HTERT RPE-1 (cell line): ENCODE measurements around the gene SIAH1.
"Not testable (repeated sequence)": the region's sequence is repeated elsewhere in the genome, so short reads cannot be mapped to it uniquely, and the experiment has no call there.

Experiments
- in situ Hi-C: fragments of 300-500 bp; cut with MboI; formaldehyde crosslinking; loops from 4 replicates; pipeline ENCODE4 v1.14.3; 2020; ENCODE audit warnings: low sequenced_read_pairs

SIAH1 gene

DNA sequence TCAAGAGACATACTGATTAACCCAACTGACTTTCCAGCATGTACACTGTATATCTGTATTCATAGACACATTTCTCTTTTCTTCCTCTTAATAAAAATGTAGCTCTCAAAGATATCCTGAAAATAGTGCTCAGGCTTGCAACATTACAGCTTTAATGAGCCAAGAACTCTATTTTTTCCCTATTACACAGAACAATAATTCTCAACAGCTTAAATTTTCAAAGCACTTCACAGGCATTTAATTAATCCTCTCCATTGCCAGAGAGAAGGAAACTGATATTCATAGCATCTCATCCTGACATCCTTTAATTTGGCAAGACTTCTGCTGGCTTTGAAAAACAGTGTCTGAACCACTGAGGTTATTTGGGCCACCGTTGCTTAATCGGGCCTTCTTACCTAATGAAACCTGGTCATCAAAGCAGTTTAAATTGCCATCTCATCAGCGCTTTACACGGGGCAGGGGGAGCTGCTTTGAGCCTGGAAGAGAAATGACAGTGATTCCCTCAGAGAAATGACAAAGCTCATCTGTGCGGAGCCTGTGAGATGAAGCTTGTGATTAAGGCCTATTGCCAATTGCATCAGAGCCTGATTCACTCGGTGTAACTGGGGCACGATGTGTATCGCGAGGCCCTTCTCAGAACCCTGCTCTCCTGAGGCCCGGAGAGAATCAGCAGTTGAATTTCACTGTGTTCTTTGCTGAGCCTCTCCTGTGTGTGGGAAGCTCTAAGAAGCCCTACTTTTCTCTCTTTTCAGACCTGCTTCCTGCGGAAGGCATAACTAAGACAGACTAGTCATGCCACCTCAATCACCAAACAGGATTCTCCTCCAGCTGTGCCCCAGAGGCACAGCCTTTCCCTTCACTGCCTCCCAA is 8.5 kb upstream of the SIAH1 start:
- in situ Hi-C loops: no loop called here

DNA sequence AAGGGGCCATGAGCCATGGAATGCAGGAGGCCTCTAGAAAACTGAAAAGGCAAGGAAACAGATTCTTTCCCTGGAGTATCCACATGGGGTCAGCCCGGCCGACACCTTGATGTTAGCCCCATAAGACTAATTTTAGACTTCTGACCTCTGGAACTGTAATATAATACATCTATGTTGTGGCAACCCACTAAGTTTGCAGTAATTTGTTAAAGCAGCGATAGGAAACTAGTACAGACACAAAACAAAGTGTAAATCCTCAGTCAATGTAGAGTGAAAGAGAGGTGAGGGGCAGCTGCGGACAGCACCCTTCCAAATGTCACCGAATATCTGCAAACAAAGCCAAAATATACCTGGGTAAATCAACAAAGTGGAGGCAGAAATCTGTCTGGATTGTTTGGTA is 7.2 kb upstream of the SIAH1 start:
- in situ Hi-C loops: no loop called here

DNA sequence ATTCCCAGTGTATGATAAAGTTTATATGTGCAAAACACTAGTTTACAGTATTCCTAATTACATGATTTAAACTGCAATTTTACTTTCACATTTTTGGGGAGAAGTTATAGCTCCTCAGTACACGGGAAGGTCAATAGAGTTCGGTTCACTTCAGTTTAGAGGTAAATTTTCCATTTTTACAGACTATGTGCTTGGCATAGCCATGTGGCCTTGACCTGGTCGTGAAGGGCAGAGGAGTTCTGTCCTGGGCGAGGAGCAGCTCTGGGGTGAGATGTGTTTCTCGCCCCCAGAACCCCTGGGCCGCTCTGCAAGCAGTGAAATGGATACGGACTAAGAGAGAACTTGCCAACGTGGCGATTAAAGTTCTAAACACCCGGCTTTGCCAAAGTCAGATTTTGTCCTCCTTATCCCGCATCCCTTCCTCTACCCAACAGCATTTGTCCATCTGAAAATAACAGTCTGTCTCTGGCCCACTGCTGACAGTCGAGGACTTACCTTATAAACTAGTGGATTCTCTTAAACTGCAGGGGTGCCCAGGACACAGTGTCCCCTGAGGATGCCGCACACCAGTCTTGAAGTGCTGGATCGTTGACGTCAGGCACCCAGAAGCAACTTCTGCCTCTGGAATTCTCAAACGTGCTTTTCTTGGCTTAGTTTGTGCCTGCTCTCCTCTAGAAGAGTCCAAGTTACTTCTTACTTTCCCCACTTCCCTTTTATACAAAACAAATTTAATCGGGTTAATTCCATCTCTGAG is 1.5 kb upstream of the SIAH1 start:
- in situ Hi-C loops: no loop called here

DNA sequence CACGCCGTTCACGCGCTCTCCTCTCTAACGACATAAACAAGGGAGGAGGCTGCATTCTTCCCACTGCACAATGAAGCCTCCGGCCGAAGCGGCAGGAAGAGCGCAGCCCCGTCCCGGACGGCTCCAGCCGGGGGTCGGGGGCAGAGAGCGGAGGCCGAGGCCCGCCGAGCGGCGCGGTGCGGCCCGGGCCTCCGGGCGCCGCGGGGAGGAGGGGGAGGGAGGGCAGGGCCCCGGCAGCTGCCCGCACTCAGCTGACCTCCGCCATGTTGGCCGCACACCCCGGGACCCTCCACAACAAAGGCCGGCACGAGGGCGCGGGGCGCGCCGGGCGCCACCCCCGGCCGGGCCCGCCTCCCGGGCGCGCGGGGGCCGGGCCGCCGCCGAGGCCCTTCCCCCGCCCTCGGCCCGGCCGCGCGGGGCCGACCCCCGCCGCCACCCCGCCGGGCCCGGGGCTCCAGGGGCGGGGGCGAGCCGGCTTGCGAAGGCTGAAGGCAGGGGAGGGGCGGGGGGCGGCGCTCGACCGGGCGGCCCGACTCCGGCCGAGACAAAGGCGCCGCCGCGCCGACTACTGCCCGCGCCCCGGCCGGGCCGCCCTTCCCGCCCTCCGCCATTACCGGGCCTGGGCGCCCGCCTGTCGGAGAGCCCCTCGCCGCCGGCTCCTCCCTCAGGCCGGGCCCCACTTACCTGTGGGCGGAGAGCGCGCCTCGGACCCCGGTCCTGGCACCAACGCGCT is 527 bp downstream of the SIAH1 start:
- in situ Hi-C loops: no loop called here

DNA sequence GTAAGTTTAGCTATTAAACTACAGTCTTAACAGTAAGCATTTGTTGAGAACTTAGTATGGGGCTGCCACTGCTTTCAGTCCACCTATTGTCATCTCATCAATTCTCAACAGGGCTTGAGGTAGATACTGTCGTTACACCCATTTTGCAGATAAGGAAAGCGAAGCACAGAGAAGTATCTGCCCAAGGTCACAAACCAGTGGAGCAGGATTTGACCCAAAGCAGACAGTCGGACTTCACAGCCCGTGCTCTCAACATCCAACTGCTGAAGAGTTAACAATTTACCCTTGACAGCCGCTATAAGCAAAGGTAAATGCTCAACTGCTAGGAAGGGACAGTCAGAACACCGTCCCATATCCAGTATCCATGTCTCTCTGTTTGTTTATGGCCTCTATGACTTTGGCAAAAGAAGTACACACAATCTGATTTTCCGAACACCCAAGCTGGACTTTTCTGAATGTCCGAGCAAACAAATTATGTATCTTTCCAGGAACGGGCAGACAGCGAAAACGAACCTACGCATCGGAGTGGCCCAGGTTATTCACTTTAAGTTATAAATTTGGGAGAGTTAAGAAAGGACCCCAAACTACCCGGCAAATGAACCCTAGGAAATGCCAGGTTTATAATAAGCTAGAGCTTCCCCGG is 1.2 kb downstream of the SIAH1 start:
- in situ Hi-C loops: no loop called here

DNA sequence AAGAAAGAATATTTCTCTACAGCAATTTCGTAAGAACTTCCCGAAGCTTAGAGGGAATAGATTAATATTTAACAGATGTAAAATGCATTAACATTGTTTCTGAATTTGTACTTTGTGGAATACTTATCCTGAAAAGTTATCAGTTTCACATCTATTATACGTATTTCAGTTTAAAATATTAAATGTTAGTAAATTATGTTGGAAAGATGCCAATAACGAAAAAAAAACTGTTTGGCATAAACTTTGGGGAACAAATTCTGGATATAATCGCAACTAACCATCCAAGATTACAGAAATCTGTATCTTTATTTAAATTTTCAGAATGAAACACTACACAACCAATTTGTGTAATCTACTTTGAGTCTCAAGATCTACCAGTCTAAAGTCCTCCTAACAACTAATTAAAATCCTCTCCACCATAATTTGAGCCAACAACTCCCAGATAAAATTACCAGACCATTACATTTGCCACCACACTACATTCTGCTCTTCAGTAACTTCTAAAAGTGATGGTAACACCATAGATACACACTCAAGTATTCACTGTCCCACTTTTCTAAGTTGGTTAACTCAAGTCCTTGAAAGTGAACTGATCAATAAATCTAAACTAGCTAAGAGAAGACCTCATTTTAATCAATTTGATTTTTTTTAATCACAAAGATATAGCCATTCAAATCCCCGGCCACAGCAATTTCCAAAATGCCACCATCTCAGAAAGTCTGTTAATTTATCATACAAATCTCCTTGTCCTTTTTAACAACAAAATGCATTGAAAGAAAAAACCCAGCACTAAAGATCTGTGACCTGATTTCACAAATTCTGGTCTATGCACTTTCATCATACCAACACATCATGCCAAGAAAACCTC is 2.0 kb downstream of the SIAH1 start:
- in situ Hi-C loops: no loop called here

DNA sequence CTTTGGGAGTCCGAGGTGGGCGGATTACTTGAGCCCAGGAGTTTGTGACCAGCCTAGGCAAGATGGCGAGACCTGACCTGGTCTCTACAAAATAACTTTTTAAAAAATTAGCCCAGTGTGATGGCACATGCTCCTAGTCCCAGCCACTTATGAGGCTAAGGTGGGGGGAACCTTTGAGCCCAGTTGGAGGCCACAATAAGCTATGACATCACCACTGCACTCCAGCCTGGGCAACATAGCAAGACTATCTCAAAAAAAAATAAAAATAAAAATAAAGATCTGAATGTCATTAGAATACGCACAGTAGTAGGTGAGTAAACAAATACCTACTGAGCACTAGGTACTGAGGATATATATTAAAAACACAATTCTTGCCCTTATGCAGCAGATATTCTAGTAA is 3.1 kb downstream of the SIAH1 start:
- in situ Hi-C loops: no loop called here

DNA sequence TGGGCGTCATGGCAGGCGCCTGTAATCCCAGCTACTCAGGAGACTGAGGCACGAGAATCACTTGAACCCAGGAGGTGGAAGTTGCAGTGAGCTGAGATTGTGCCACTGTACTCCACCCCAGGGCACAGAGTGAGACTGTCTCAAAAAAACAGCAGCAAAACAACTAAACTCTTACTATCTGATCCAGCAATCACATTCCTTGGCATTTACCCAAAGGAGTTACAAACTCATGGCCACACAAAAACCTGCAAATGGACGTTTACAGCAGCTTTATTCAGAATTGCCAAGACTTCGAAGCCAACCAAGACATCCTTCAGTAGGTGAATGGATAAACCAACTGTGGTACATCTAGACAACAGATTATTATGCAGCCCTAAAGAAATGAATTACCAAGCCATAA is 4.0 kb downstream of the SIAH1 start:
- in situ Hi-C loops: no loop called here

DNA sequence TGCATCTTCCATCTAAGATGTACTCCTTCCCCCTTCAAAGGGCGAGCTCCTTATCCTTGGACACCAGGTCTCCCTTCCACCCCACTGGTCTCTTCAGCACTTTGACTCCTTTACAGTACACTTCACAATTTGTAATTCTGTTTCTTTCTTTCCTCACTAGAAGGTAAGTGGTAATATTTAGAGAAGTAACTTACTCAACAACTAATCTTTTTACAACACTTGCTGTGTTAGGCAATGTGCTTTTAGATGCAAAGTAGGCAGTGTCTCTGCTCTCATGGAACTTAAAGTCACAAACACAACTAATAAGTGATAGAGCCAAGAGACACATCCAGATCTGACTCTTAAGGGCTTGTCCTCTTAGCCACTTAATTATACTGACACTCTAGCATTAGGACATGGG is 6.4 kb downstream of the SIAH1 start:
- in situ Hi-C loops: no loop called here

DNA sequence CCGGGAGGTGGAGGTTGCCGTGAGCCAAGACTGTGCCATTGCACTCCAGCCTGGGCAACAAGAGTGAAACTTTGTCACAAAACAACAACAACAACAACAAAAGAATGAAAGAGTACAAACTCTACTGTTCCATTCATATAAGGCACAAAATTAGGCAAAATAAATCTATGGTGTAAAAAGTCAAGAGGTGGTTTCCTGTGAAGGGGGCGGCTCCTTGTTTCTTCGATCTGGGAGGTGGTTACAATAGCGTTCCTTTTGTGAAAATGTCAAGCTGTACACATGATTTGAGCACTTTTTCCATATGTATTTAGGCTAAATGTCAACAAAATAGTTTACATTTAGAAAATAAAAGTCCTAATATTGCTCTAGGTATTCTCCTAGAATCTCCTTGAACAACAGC is 6.9 kb downstream of the SIAH1 start:
- in situ Hi-C loops: no loop called here

DNA sequence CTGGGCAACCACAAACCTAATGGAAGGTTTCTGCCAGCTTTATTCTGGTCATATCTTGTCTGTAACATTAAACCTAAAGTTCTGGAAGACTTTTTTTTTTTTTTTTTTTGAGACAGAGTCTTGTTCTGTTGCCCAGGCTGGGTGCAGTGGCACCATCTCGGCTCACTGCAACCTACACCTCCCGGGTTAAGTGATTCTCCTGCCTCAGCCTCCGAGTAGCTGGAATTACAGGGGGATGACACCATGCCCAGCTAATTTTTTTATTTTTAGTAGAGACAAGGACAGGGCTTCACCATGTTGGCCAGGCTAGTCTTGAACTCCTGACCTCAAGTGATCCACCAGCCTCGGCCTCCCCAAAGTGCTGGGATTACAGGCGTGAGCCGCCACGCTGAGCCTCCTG is 7.9 kb downstream of the SIAH1 start:
- in situ Hi-C loops: not testable (repeated sequence)

DNA sequence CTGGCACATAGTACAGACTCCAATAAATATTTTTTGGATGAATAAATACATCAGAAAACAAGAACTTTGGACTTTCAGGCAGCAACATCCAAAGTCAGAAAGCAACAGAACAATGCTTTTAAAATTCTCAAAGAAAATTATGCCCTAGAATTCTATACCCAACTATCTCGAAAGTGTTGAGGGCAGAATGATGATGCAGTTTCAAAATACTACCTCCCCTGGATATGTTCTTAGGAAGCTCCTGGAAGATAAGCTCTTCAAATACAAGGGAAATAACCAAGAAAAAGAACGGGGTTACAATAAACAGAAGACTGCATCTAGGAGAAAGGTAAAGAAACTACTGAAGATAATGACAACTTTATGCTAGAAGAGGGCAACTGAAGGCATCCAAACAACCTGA is 11.0 kb downstream of the SIAH1 start:
- in situ Hi-C loops: no loop called here

DNA sequence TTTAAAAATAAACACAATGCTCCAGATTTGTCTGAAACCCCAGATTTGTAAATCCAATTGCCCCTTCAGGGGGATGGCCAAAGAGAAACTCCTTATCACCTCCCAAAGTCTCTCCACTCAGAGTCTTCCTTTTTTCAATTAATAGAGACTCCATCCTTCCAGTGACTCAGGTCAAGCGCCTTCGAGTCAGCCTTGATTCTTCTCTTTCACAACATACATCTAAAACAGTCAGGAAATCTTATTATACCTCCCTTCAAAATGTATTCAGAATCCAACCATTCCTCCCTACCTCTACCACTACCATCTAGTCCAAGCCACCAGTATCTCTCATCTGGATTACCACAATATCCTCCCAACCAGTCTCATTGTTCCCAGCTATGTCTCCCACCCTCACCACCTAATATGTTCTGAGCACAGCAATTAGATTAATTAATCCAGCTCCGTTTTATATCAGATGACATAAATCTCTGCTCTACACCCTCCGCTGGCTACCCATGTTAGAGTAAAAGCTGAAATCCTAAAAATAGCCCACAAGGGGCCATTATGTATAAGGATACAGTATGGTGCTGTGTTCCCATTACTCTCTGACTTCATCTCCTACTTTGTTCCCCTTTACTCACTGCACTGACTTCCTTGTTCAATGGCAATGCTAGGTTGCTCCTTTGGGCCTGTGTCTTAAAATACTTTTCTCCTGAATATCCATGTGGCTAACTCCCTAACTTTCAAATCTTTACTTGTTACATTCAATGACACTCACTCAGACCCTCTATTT is 11.8 kb downstream of the SIAH1 start:
- in situ Hi-C loops: no loop called here

DNA sequence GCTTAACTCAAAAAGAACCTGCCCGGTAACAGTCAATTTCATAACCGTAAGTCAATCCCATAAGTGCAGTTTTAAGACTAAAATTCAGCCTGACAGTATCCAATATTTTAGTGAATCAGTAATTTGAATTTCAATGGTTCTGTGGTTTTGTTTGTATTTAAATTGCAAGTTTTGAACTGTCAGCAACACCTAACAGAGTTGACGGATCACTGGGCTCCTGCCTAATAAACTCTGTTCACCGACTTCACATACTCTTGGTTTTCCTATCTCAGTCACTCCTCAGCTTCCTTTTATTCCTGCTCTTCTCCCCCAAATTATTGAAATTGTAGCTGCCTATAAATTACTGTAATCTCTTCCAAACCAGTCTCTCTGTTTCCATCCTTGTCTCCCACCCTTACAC is 12.5 kb downstream of the SIAH1 start:
- in situ Hi-C loops: no loop called here

DNA sequence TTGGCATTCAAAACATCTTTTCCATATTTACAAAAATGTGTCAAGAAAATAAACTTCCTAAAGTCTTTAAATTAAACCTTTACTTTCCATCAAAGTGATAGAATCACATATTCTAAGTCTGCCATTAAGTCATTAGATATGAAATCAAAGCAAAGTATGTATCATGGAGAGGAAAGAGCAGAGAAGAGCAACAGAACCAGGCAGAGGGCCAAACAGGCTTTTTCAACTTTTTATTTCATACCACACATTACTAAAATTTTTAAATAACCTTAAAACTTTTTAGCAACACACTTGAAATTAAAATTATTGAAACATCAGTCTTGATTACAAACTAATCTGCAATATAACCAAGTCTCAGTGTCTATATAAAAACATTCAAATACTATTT is 13.8 kb downstream of the SIAH1 start:
- in situ Hi-C loops: no loop called here

DNA sequence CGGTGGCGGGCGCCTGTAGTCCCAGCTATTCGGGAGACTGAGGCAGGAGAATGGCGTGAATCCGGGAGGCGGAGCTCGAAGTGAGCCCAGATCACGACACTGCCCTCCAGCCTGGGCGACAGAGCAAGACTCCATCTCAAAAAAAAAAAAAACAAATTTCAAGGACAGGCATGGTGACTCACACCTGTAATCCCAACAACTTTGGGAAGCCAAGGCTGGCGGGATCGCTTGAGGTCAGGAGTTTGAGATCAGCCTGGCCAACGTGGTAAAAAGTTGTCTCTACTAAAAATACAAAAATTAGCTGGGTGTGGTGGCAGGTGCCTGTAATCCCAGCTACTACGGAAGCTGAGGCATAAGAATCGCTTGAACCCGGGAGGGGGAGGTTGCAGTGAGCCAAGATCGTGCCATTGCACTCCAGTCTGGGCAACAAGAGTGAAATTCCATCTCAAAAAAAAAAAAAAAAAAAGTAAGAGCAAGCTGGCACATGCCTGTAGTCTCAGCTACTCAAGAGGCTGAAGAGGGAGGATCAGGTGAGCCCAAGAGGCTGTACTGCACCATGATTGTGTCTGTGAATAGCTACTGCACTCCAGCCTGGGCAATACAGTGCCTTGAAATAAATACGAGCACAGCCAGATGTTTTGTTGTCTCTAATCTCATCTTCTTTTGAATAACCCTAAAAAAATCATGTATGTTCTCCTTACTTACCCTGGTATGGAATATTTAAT is 14.4 kb downstream of the SIAH1 start:
- in situ Hi-C loops: not testable (repeated sequence)

DNA sequence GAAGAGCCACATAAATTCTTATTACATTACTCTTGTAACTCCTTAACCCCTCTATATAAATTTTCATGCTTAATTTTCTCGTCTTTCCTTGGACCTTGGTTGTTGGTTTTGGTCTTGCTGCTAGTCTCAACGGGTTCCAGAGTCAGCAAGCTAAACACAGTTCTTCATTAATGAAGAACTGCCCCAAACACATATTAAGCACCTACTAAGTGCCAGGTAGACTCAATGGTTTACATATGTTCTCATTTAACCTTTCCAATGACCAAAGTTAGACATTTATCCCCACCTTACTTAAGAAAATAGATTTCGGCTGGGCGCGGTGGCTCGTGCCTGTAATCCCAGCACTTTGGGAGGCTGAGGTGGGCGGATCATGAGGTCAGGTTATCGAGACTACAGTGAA is 15.0 kb downstream of the SIAH1 start:
- in situ Hi-C loops: no loop called here

DNA sequence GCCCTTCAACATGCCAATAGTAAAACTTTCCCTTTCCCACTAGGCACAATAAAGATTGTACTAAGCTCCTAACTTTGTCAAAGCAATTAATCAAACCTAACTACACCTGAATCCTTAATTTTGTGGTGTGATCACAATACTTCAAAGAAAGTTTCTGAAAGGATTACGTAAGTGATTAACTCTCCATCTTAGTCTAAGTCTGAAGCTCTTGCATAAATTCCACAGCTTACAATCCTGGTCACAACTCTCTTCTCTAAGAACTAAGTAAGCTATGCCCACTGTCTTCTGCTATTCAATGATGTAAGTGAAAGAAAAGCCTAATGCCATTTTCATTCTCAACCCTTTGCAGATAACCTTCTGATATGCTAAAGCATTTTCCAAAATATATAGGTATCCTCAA is 15.4 kb downstream of the SIAH1 start:
- in situ Hi-C loops: no loop called here
